NCI-H748 (cell line): ENCODE data around the gene C2orf49.

ENCODE experiments used
- DNase-seq: peaks from one replicate; lab custom pipeline; 2025; ENCODE audit not compliant: unreplicated experiment; lab: John Stamatoyannopoulos, UW

The C2orf49 gene

GRCh38 chr2:105337122-105338019 lies at the start of gene C2orf49:
Gene C2orf49 (plus strand): TSS chr2:105337540. CDS start chr2:105337588, 48 bp downstream.
- peak; percentile 87 for DNase-seq

GRCh38 chr2:105287692-105288091 lies 49.6 kb upstream of the C2orf49 start:
- peak; percentile 5 for DNase-seq

GRCh38 chr2:105288133-105288532 lies 49.2 kb upstream of the C2orf49 start:
- DNase-seq = no peak

DNA sequence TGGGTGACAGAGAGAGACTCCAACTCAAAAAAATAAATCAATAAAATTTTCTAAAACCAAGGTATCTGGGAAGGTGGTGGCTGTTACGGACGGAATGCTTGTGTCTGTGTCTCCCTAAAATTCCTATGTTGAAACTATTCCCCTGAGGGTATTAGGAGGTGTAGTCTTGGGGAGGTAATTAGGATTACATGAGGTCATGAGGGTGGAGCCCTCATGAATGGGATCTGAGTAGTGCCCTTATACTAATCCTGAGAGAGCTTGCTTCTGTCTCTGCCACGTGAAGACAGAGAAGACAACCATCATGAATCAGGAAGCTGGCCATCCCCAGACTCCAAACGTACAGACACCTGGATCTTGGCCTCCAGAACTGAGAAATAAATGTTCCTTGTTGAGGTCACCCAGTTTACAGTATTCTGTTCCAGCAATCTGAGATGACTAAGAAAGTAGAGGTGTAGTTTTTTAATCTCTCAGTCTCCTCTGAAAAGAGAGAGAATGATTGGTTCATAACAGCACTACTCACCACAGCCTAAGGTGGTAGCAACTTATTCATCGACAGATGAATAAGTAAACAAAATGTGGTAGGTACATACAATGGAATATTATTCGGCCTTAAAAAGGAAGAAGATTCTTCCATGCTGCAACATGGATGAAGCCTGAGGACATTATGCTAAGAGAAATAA lies 46.2 kb upstream of the C2orf49 start:
- DNase-seq = no peak

DNA sequence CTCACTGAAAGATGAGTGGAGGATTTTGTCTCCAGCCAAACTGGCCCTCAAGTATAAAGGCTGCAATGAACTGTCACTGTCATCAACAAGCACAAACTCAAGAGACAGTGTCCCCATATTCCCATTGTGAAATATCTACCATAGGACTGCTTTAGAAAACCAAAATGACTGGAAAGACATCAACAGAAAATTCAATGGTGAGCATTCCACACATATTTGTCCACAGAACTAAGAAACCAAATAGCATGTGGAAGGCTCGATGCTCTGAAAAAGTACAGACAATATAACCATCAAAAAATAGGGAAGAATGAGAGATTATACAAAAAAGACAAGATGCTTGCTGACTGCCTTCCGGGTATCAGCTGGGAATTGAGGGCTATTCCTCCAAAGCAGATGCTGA lies 45.4 kb upstream of the C2orf49 start:
- DNase-seq = no peak

GRCh38 chr2:105294046-105294445 lies 43.3 kb upstream of the C2orf49 start:
- DNase-seq = no peak

- peak; percentile 5 for DNase-seq
Observed at GRCh38 chr2:105294844-105295481, 42.4 kb upstream of the C2orf49 start.

- no peak for DNase-seq
Observed at GRCh38 chr2:105296017-105296611, 41.2 kb upstream of the C2orf49 start.

GRCh38 chr2:105297216-105297615 lies 40.1 kb upstream of the C2orf49 start:
- no peak for DNase-seq

- DNase-seq = no peak
Observed at GRCh38 chr2:105298017-105298416, 39.3 kb upstream of the C2orf49 start.

GRCh38 chr2:105299290-105299689 lies 38.0 kb upstream of the C2orf49 start:
- no peak for DNase-seq

DNA sequence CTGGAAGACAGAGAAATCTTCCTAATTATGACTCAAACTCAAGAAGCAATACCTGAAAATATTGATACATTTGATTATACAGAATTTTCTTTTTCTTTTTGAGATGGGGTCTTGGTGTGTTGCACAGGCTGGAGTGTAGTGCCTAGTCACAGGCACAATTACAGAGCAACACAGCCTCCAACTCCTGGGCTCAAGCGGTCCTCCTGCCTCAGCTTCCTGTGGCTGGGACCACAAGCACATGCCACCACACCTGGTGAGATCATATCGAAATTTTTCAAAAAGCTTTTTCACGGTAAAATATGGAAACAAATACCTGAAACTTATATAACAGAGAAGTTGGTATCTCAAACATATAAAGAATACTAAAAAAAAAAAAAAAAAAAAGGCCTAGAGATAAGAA lies 35.7 kb upstream of the C2orf49 start:
- DNase-seq = no peak

- DNase-seq = no peak
Observed at GRCh38 chr2:105307146-105307545, 30.2 kb upstream of the C2orf49 start.

- no peak for DNase-seq
Observed at GRCh38 chr2:105307550-105307949, 29.8 kb upstream of the C2orf49 start.

DNA sequence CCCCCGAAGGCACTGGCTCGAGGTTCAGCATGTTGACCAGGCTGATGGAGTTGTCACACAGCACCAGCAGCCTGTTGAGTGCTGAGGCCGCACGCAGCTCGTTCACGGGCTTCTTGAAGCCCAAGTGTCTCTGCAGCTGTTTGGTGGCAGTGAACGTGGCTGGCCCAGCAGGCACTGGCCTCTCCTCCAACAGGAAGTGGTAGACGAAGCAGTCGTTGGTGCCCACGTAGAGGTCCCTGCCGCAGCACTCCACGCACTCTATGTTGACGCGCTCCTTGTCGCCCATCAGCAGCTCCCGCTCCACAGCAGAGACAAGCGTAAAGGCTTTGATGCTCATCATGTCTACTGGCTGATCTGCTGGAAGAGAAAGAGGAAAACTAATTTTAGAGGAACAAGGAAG lies 29.4 kb upstream of the C2orf49 start:
- no peak for DNase-seq

- DNase-seq = no peak
Observed at GRCh38 chr2:105308382-105309146, 28.8 kb upstream of the C2orf49 start.

- DNase-seq = no peak
Observed at GRCh38 chr2:105309147-105309545, 28.2 kb upstream of the C2orf49 start.

GRCh38 chr2:105313877-105314276 lies 23.5 kb upstream of the C2orf49 start:
- no peak for DNase-seq

- DNase-seq = no peak
Observed at GRCh38 chr2:105315314-105315713, 22.0 kb upstream of the C2orf49 start.

DNA sequence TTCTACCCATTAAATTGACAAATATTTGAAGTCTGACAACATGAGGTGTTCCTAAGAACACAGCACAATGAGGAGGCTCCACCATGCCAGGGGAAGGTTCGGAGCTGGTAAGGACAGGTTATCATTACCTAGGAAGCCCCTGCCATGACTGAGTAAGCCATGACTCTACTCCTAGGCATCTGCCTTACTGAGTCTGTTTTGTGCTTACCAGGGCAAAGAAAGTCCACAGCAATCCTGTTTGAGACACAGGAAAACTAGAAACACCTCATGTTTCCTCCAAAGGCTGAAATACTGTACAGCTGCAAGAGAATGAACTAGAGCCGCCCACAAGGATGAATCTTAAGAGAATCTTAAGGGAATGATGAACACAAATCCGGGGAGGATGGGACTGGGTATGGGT lies 19.4 kb upstream of the C2orf49 start:
- no peak for DNase-seq
